SKM-1 treated with dmso at 0.1 percent for 144 hours (cell line): ENCODE measurements around the gene TMEM240.
A peak's percentile ranks its signal among the peaks of the same experiment; 100 is the strongest.
"Not testable (repeated sequence)": the region's sequence is repeated elsewhere in the genome, so short reads cannot be mapped to it uniquely, and the experiment has no call there.

ENCODE experiments used
- DNase-seq: peaks from one replicate; lab custom pipeline; 2025; ENCODE audit not compliant: unreplicated experiment; lab: John Stamatoyannopoulos, UW

TMEM240 gene

GRCh38 chr1:1504777-1505365 is 35.6 kb downstream of the TMEM240 start:
- peak; percentile 46 for DNase-seq

GRCh38 chr1:1495461-1495975 is 44.9 kb downstream of the TMEM240 start:
- DNase-seq = not testable (repeated sequence)

GRCh38 chr1:1494311-1494710 is 46.1 kb downstream of the TMEM240 start:
- DNase-seq = not testable (repeated sequence)

- DNase-seq = no peak
Measured at GRCh38 chr1:1491601-1492000, 48.8 kb downstream of the TMEM240 start.

- DNase-seq = no peak
Measured at GRCh38 chr1:1490633-1491230, 49.7 kb downstream of the TMEM240 start.

- no peak for DNase-seq
Measured at GRCh38 chr1:1489861-1490260, 50.6 kb downstream of the TMEM240 start.

GRCh38 chr1:1489231-1489630 is 51.2 kb downstream of the TMEM240 start:
- DNase-seq = no peak

- no peak for DNase-seq
Measured at GRCh38 chr1:1487701-1488100, 52.7 kb downstream of the TMEM240 start.

GRCh38 chr1:1485755-1486317 is 54.6 kb downstream of the TMEM240 start:
- DNase-seq = not testable (repeated sequence)

- DNase-seq = not testable (repeated sequence)
Measured at GRCh38 chr1:1484976-1485750, 55.3 kb downstream of the TMEM240 start.
